OCI-LY3 (cell line): ENCODE data around the gene PTPRM.

Experiments
- CTCF ChIP-seq: fragments of 200-600, 300-600 bp; sonication (generic); IDR thresholded peaks from 2 replicates; pipeline ENCODE4 v1.5.1; 2014; ENCODE audit warnings: antibody characterized with exemption, low read length, low read depth
- EZH2phosphoT487 ChIP-seq: fragments of 200-600 bp; shearing (Covaris generic); IDR thresholded peaks from 2 replicates; pipeline ENCODE4 v1.6.1; 2018; ENCODE audit warnings: antibody characterized with exemption, mixed run types, low read depth

DNA sequence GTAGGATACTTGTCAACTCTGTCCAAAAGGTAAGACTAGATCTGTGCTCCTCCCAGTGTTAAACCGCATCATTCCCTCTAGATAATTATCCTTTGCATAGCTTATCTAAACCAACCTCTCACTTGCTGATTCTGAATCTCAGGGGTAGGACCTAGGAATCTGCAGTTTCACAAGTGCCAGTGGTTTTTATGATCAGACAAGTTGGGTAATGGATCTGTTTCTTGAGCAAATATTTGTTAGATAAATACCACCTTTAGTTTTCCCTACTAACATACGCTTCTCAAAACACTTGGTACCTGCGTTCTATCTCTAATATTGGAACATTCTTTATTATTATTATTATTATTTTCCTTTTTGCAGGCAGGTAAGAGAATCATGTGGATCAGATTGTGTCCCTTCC lies 439.9 kb downstream of the PTPRM start:
- TF ChIP-seq CTCF (no peak), EZH2phosphoT487 (no peak)
